Caki2 (cell line): ENCODE data around the gene ATAD1. TPM values are rescaled to one million over a fixed set of nuclear protein-coding genes. Genes with fewer than 3 reads are reported as not detected.
A peak's percentile ranks its signal among the peaks of the same experiment; 100 is the strongest.
"Not testable (repeated sequence)": the region's sequence is repeated elsewhere in the genome, so short reads cannot be mapped to it uniquely, and the experiment has no call there.

Experiments
- DNase-seq: peaks from one replicate; pipeline ENCODE4 v3.0.0-alpha.2; 2015; ENCODE audit warnings: low read depth
- in situ Hi-C: cut with HindIII; loops from 2 replicates; pipeline ENCODE4 v1.10.0; 2016; ENCODE audit warnings: low sequenced_read_pairs, low pct_unique_long_range_greater_than_20kb, mixed read lengths
- total RNA-seq: library from RNA; depleted of rRNA; stranded (reverse); fragments of >200 nt; shearing (Covaris generic); gene quantifications from 2 replicates; pipeline ENCODE4 v1.2.3, GENCODE V29; 2014; ENCODE audit warnings: low replicate concordance

ATAD1 gene
- total RNA-seq, 1 experiment from 2014 or later, result 37.7 TPM

DNA sequence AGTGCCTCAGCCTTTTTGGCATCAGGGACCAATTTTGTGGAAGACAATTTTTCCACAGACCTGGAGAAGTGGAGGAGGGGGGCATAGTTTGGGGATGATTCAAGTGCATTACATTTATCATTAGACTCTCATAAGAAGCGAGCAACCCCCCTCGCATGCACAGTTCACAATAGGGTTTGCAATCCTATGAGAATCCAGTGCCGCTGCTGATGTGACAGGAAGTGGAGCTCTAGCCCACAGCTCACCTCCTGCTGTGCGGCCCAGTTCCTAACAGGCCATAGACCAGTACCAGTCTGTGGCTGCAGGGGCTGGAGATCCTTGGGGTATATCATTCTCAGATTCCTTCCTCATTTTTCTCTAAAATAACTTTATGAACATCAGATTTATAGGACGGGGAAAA, 50.8 kb downstream of the ATAD1 start:
- in situ Hi-C loops, result no loop called here
- no peak for DNase-seq

DNA sequence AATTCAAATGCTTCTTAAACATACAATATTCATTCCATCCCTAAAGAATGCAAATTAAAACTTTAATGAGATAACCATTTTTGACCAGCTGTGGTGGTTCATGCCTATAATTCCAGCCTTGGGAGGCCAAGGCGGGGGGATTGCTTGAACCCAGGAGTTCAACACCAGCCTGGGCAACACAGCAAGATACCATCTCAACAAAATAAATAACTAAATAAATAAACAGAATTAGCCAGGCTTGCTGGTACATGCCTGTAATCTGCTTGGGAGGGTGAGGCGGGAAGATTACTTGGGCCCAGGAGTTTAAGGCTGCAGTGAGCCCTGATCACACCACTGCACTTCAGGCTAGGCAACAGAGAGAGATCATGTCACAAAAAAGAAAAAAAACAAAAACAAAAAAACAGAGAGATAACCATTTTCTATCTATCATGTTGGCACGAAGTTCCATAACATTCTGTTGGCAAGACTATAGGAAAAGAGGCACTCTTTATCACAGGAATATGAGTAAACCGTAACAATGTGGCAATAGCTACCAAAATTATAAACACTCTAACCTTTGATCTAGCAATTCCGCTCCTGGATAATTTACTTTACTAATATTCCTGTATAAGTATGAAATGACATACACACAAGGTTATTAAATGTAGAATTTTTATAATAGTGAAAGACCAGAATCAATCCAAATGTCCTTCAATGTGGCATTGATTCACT, 52.2 kb downstream of the ATAD1 start:
- DNase-seq, result no peak
- in situ Hi-C loops, result no loop called here

DNA sequence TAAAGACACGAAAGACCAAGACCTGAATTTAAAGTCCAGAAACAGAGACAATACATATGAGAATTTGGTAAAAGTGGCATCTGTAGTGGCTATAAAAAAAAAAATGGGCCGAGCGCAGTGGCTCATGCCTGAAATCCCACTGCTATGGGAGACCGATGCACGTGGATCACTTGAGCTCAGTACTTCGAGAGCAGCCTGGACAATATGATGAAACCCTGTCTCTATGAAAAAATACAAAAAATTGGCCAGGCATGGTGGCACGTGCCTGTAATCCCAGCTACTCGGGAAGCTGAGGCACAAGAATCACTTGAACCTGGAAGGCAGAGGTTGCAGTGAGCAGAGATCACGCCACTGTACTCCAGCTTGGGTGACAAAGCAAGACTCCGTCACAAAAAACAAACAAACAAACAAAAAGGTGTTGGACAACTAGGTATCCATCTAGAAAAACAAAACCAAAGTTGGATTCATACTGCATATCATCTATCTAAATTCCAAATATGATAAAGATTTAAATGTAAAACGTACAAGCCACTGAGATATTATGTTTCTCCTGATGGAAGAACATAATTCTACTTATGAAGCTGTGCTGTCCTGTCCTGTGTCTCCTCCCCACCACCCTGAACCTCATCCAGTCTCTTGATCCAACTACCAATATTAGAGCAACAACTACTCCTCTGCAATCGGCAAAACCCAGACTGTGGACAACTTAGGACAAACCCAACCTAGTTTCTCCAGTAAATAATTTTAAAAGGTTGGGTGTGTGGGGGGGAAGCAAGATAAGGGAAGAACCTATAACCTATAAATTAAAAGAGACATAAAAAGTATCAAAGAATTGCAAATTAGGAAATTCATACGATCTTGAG, 53.7 kb downstream of the ATAD1 start:
- in situ Hi-C loops, result no loop called here
- no peak for DNase-seq

- DNase-seq, result no peak
- in situ Hi-C loops, result no loop called here
These were observed 54.8 kb downstream of the ATAD1 start for GRCh38 chr10:87763086-87763861.

- DNase-seq, result peak; percentile 34
- in situ Hi-C loops, result no loop called here
These were observed 56.1 kb downstream of the ATAD1 start for GRCh38 chr10:87761892-87762291.

DNA sequence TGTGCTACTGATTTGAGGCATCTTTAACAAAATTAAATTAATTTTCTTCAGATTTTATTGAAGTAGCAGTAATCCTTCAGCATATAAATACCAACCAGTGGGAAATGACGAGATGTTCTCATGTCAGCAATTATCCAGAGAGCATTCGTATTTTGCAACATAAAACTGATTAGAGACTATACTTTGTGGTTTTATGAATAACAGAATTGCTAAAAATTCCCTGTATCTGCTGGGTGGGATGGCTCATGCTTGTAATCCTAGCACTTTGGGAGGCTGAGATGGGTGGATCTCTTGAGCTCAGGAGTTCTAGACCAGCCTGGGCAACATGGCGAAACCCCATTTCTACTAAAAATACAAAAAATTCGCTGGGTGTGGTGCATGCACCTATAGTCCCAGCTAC, 56.9 kb downstream of the ATAD1 start:
- DNase-seq, result no peak
- in situ Hi-C loops, result no loop called here

- DNase-seq, result no peak
- in situ Hi-C loops, result no loop called here
These were observed 57.7 kb downstream of the ATAD1 start for GRCh38 chr10:87760195-87760905.

DNA sequence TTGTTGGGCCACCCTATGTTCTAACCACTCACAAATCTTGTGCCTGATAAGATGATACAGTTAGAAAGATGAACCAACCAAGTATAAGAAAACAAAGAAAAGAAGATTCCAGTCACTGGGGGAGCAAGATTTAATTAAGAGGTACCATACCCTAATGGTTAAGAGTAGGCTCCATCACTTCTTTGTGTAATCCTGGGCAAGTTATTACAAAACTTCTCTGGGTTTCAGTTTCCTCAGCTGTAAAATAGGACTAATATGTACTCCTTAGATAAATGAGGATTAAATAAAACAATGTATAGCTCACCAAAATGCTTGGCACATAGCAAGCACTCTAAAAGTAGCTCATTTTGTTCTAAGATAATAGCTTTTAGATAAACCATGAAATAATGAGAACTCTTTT, 58.5 kb downstream of the ATAD1 start:
- no peak for DNase-seq
- in situ Hi-C loops, result no loop called here

DNA sequence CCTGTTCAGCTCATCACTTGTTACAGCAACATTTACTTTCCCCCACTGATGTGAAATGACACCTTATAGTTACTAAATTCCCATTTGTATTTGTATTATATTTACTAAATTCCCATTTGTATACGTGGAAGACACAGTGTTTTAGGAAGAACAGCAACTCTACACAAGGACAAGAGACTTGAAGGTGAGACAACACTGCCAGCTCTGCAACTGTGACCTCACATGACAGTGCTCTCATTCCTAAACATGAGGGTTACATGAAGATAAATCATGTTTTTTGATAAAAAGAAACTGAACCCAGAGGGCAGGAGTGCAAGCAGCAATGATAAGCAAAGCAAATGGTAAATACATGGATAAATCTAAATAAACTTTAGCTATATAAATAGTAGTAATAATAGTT, 60.3 kb downstream of the ATAD1 start:
- in situ Hi-C loops, result no loop called here
- DNase-seq, result no peak

DNA sequence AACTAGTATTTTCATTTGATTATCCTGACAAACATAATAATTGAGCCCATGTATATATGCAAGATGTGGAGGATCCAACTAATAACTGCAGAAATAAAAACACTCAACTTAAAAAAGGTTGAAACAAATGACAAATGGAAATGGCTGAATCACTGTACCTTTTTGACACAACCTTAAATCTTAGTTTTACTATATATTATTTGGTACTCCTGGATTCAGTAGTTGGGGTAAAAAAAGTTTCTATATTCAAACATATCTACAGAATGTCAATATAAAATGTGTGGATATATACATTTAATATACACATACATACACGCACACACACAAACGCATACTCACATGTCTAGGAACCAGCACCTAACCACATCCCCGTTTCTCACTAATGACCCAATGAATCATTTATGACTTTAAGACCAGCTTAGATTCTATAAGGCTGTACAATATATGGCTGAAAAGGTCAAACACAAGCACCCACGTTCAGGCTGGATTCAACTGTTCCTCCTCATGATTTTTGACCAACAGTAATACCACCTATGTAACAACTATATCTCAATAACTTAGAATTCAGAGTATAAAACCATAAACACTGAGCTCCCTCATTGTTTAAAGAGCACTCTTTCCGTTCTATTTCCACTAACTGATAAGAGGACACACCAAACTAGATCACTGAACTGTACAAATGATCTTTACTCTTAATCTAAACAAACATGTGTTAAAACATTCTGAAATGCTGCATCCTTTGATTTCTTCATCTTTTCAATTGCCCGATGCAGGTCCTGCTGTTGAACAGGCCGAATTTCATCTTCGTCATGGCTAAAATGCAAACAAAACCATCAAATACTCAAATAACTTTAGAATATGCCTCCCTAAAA, 63.8 kb downstream of the ATAD1 start:
- in situ Hi-C loops, result no loop called here
- no peak for DNase-seq

DNA sequence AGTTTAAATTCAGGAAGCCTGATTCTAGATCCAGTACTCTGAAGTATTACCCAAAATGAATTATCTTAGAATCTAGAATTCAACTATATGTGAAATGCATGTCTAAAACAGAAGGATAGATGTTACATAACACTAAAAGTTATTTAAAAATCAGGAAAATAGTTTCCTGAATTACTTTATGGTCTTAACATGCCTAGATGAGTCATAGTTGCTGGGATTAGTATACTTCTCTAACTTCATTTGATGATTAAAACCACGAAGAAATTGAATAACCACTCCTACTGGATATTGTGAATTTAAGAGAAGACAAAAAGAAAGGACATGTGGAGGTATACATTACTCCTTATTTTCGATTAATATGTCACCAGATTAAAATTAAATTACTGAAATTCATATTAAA, 65.5 kb downstream of the ATAD1 start:
- in situ Hi-C loops, result no loop called here
- DNase-seq, result no peak

DNA sequence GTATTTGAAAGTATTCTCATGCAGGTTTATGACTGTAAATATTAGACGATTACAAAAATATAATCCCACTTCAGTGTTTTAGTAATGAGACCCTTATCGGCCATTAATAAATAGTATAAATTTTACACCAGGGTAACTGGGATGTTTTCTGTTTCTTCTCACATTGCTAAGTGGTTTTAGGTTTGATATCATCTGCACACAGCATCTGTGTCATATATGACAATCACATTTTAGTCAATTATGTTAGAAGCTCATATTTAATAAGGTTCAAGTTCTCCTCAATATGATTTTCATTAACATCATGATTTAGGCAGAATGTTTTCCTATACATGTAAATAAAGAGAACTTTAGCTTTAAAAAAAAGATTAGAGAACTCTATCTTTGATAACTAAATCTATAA, 66.8 kb downstream of the ATAD1 start:
- DNase-seq, result no peak
- in situ Hi-C loops, result no loop called here

GRCh38 chr10:87750817-87751216, 67.2 kb downstream of the ATAD1 start:
- in situ Hi-C loops, result no loop called here
- no peak for DNase-seq

DNA sequence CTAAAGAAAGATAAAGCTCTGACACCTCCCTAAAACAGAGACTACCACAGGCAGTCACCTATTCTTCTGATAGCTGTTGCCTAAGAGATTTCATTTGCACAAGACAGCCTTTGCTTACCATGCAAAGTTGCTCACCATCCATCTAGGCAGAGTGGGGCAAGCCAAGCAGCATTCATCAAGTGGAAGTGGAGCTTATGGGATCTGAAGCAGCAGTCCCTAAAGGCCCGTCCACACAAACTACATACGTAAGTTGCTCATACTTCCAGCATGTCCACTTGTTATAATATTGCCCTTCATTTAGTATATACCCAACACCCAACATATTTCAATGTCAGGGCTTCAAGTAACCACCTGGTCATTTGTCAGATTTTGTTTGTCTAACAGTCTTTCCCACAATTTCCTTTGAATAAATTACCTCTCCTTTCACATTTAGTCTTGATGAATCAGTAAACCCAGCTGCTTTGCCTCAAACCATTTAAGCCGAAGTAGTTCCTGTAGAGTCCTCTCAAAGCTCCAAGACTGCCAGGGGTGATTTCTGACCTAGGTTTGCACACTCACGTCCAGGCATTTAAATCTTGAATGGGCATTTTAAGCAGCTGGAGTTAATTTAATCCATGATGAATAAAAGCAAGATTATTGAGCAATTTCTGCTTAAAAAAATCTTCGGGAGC, 67.9 kb downstream of the ATAD1 start:
- in situ Hi-C loops, result no loop called here
- DNase-seq, result peak; percentile 21

DNA sequence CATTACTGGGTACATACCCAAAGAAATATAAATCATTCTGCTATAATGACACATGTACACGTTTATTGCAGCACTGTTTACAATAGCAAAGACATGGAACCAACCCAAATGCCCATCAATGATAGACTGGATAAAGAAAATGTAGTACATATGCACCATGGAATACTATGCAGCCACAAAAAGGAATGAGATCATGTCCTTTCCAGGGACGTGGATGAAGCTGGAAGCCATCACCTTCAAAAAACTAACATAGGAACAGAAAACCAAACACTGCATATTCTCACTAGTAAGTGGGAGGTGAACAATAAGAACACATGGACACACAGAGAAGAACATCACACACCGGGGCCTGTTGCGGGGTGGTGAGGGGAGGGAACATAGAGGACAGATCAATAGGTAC, 69.8 kb downstream of the ATAD1 start:
- DNase-seq, in situ Hi-C loops: not testable (repeated sequence)

GRCh38 chr10:87746911-87747310, 71.1 kb downstream of the ATAD1 start:
- no peak for DNase-seq
- in situ Hi-C loops, result no loop called here

- no peak for DNase-seq
- in situ Hi-C loops, result no loop called here
These were observed 73.4 kb downstream of the ATAD1 start for GRCh38 chr10:87744606-87745005.
